HepG2 (cell line): ENCODE data around the gene TBCD. TPM values are rescaled to one million over a fixed set of nuclear protein-coding genes. Genes with fewer than 3 reads are reported as not detected.

Source experiments
- ELF3 ChIP-seq: IDR thresholded peaks from 2 replicates; pipeline ENCODE4 v1.6.1; 2016; ENCODE audit warnings: missing genetic modification reagents, missing compliant biosample characterization
- ETS1 ChIP-seq: sonication (generic); formaldehyde crosslinking; IDR thresholded peaks from 2 replicates; pipeline ENCODE4 v1.4.0; 2020; ENCODE audit warnings: missing genetic modification reagents
- FIP1L1 ChIP-seq: fragments of 200-400 bp; formaldehyde crosslinking; IDR thresholded peaks from 2 replicates; pipeline ENCODE4 v1.6.1; 2018; ENCODE audit warnings: low read depth, mild to moderate bottlenecking, low read length, moderate library complexity, borderline replicate concordance; ENCODE audit not compliant: insufficient read depth
- HOXD1 ChIP-seq: sonication (generic); formaldehyde crosslinking; IDR thresholded peaks from 2 replicates; pipeline ENCODE4 v1.5.0; 2020; ENCODE audit warnings: missing genetic modification reagents
- IRF2 ChIP-seq: IDR thresholded peaks from 2 replicates; pipeline ENCODE4 v1.6.1; 2018; ENCODE audit warnings: missing genetic modification reagents, missing compliant biosample characterization
- IRF9 ChIP-seq: sonication (generic); formaldehyde crosslinking; IDR thresholded peaks from 2 replicates; pipeline ENCODE4 v1.8.0; 2022; ENCODE audit warnings: missing genetic modification reagents, mild to moderate bottlenecking, borderline replicate concordance
- KMT2A ChIP-seq: sonication (generic); formaldehyde crosslinking; IDR thresholded peaks from 2 replicates; pipeline ENCODE4 v1.4.0; 2020; ENCODE audit warnings: missing genetic modification reagents
- MATR3 ChIP-seq: sonication (generic); formaldehyde crosslinking; IDR thresholded peaks from 2 replicates; pipeline ENCODE4 v1.4.0; 2020; ENCODE audit warnings: missing genetic modification reagents
- NBN ChIP-seq: fragments of 450-650 bp; conservative IDR thresholded peaks from 2 replicates; pipeline ENCODE4 v1.6.1; 2017
- NFE2 ChIP-seq: sonication (generic); formaldehyde crosslinking; IDR thresholded peaks from 2 replicates; pipeline ENCODE4 v1.4.0; 2020; ENCODE audit warnings: missing genetic modification reagents
- RARA ChIP-seq: IDR thresholded peaks from 2 replicates; pipeline ENCODE4 v1.6.1; 2016; ENCODE audit warnings: missing genetic modification reagents, missing compliant biosample characterization
- RBAK ChIP-seq: sonication (generic); formaldehyde crosslinking; IDR thresholded peaks from 2 replicates; pipeline ENCODE4 v1.5.1; 2020; ENCODE audit warnings: mild to moderate bottlenecking, missing genetic modification reagents
- SMAD3 ChIP-seq: sonication (generic); formaldehyde crosslinking; IDR thresholded peaks from 2 replicates; pipeline ENCODE4 v1.4.0; 2020; ENCODE audit warnings: missing genetic modification reagents
- SP5 ChIP-seq: IDR thresholded peaks from 2 replicates; pipeline ENCODE4 v1.6.1; 2016; ENCODE audit warnings: low read depth, borderline replicate concordance
- ZFP37 ChIP-seq: sonication (generic); formaldehyde crosslinking; IDR thresholded peaks from 2 replicates; pipeline ENCODE4 v1.4.0; 2020; ENCODE audit warnings: missing genetic modification reagents, borderline replicate concordance
- ZMYM3 ChIP-seq: sonication (generic); formaldehyde crosslinking; IDR thresholded peaks from 2 replicates; pipeline ENCODE4 v1.5.1; 2020; ENCODE audit warnings: mild to moderate bottlenecking, missing genetic modification reagents
- ZNF281 ChIP-seq: sonication (generic); formaldehyde crosslinking; IDR thresholded peaks from 2 replicates; pipeline ENCODE4 v1.4.0; 2020; ENCODE audit warnings: missing genetic modification reagents, borderline replicate concordance
- ZNF501 ChIP-seq: sonication (generic); formaldehyde crosslinking; IDR thresholded peaks from 2 replicates; pipeline ENCODE4 v1.5.1; 2020; ENCODE audit warnings: mild to moderate bottlenecking, moderate library complexity, missing genetic modification reagents
- ZNF580 ChIP-seq: IDR thresholded peaks from 2 replicates; pipeline ENCODE4 v1.6.1; 2016; ENCODE audit warnings: low read depth, borderline replicate concordance
- polyA plus RNA-seq, 8 experiments: library from polyadenylated mRNA; depleted of rRNA in 3 of 8; stranded (reverse) in 7 of 8; unstranded in 1 of 8; fragments of >200 nt; fragmentation: Illumina TruSeq in 4 of 8; extraction: Trizol in 4 of 8; gene quantifications; 2 replicates each; pipeline versions ENCODE4 v1.2.1 to v1.2.3, GENCODE V29; 2011 to 2016; ENCODE audit warnings: low read depth in 4 of 8, missing spikeins in 1 of 8, mixed read lengths in 1 of 8; ENCODE audit not compliant: insufficient read depth in 1 of 8
- total RNA-seq, 5 experiments: library from RNA; depleted of rRNA; stranded (reverse); fragments of >200 nt; fragmentation: Illumina TruSeq; extraction: Trizol; gene quantifications; 2 replicates each; pipeline ENCODE4 v1.2.3, GENCODE V29; 2016; ENCODE audit warnings: low read depth in 1 of 5
- TF ChIP-seq, protein P1 (sequence below): sonication (generic); formaldehyde crosslinking; IDR thresholded peaks from 2 replicates; pipeline ENCODE4 v1.5.1; 2020; ENCODE audit warnings: mild to moderate bottlenecking, missing genetic modification reagents, moderate library complexity

Gene TBCD
- total and polyA plus RNA-seq, 2 of the 13 experiments (the other 11 are each of a cell fraction or from before 2014, with no cell fraction given): 33.9 to 54.8 TPM

DNA sequence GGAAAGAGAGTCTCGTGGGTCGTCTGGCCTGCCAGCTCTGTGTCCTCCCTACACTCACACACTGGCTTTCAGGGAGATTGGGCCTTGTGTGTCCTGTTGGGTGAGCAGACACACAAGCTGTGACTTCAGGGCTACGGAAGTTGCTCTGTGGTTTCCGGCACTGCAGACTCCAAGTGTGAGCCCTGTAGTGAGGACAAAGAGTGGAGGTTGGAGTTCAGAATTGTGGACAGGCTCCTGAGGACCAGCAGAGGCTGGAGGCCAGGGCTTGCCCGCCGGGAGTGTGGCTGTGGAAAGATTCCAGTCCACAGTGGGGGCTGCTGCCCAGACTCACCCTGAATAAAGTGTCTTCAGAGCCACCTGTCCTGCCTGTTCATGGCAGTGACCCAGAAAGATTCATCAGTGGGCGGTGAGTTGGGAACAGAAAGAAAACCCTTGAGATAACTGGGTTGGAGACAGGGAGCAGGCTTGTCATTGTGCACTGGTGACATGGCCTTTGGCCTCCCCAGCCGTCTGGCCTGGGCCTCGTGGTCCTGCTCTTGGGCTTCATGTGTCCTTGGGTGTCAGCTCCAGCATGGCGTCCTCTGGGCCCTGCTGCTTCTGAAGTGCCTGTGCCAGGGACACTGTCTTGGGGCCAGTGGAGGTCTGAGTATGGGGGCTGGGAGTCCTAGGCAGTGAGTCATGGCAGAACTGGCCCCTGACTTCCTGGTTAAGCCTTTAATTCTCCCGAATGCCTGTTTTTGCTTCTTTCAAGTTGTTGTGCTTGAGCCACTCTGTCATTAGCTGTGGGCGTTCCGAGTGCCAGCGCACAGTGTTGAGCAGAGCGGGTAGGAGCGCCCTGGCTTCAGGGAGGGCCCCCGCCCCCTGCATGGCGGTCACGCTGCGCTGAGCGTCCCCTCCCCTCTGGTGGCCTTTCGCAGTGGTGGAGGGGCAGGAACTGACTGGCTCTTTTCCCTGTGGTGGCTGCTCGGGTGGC lies 107.9 kb downstream of the TBCD start (continued):
- 0 out of 2 replicates have a peak, but pooled peaks have one; percentile 12 for TF ChIP-seq IRF2
- TF ChIP-seq, protein P1, sequence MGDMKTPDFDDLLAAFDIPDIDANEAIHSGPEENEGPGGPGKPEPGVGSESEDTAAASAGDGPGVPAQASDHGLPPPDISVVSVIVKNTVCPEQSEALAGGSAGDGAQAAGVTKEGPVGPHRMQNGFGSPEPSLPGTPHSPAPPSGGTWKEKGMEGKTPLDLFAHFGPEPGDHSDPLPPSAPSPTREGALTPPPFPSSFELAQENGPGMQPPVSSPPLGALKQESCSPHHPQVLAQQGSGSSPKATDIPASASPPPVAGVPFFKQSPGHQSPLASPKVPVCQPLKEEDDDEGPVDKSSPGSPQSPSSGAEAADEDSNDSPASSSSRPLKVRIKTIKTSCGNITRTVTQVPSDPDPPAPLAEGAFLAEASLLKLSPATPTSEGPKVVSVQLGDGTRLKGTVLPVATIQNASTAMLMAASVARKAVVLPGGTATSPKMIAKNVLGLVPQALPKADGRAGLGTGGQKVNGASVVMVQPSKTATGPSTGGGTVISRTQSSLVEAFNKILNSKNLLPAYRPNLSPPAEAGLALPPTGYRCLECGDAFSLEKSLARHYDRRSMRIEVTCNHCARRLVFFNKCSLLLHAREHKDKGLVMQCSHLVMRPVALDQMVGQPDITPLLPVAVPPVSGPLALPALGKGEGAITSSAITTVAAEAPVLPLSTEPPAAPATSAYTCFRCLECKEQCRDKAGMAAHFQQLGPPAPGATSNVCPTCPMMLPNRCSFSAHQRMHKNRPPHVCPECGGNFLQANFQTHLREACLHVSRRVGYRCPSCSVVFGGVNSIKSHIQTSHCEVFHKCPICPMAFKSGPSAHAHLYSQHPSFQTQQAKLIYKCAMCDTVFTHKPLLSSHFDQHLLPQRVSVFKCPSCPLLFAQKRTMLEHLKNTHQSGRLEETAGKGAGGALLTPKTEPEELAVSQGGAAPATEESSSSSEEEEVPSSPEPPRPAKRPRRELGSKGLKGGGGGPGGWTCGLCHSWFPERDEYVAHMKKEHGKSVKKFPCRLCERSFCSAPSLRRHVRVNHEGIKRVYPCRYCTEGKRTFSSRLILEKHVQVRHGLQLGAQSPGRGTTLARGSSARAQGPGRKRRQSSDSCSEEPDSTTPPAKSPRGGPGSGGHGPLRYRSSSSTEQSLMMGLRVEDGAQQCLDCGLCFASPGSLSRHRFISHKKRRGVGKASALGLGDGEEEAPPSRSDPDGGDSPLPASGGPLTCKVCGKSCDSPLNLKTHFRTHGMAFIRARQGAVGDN: peak; percentile 93
- no peak for TF ChIP-seq NBN
- 0 out of 2 replicates have a peak, but pooled peaks have one; percentile 47 for TF ChIP-seq ELF3 (CRISPR knock-in tag)
- TF ChIP-seq ETS1 (CRISPR knock-in tag): no peak
- TF ChIP-seq ZNF281: no peak
- TF ChIP-seq FIP1L1: no peak
- no peak for TF ChIP-seq IRF9
- TF ChIP-seq ZNF501 (CRISPR knock-in tag): peak; percentile 70
- TF ChIP-seq ZFP37: no peak
- TF ChIP-seq HOXD1 (CRISPR knock-in tag): no peak
- no peak for TF ChIP-seq SMAD3
- no peak for TF ChIP-seq ZMYM3 (CRISPR knock-in tag)
- no peak for TF ChIP-seq RBAK
- TF ChIP-seq MATR3 (CRISPR knock-in tag): no peak
- TF ChIP-seq KMT2A: no peak
- TF ChIP-seq ZNF580 (CRISPR knock-in tag): no peak
- TF ChIP-seq RARA: 0 out of 2 replicates have a peak, but pooled peaks have one; percentile 4
- TF ChIP-seq NFE2 (CRISPR knock-in tag): no peak
- no peak for TF ChIP-seq SP5 (CRISPR knock-in tag)
